ENCODE measurements around the gene ABLIM1.

ABLIM1 gene

DNA sequence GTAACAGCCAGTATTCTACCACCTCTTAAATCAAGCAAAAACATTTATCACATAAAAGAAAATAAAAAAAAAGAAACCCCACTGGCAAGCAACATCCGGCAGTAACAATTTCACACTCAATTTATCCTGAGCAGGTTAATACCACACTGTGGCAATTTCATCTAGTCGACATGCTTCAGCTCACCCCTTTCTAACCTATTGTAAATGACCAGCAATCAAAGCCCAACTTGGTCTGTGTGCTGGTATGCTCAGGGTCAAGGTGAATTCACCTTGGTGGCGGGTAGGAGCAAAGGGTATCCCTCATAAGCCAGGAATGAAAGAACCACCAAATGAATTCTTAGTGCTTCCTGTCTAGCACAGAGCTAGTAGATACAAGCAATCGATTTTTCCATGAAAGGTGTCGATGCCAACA is 144.7 kb downstream of the ABLIM1 start:
- DNase-seq = no peak

DNA sequence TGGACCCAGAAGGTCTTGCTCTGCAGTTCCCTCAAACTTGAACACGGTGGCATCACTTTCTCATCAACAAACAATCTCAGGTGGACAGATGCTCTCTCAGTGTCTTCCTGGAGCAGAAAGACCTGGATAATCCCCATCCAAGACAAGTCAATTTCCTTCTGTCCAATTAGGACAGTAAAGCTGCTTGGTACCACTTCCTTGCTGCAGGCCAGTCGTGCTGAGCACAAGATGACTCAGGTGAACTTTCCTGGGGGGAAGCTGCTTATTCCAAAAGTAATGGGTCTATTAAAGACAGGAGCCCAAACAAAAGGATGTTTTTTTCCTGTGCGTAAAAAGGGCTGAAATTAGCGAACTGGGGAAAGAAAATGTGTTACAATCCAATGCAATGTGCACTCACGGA is 146.2 kb downstream of the ABLIM1 start:
- no peak for DNase-seq

DNA sequence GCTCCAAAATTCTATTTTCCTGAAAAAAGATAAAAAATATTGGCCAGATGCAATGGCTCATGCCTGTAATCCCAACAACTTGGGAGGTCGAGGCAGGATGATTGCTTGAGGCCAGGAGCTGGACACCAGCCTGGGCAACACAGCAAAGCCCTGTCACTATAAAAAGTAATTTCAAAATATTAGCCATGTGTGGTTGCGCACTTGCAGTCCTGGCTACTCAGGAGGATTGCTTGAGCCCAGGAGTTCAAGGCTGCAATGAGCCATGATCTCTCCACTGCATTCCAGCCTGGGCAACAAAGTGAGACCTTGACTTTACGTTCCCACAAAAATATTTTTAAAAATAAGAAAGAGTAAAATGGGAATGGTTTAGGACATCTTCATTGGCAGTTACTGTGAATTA is 149.7 kb downstream of the ABLIM1 start:
- DNase-seq = no peak

DNA sequence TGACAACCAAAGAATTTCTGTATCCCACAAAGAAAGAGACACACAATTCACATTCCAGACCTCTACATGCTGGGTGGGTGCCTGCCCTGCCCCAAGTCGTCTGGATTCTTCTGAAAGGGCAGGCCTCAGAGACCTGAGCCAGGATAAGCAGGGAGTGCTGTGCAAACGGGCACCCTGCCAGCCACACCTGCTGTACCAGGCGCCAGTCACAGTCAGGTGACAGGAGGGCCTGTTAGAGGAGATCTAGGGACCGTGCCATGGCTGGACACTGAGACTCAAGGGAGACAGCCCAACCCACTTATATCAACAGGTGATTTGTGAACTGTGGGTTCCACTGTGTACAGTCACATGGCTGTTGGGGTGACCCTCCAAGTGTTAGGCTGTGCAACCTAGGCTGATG is 150.6 kb downstream of the ABLIM1 start:
- DNase-seq = peak; percentile 66

DNA sequence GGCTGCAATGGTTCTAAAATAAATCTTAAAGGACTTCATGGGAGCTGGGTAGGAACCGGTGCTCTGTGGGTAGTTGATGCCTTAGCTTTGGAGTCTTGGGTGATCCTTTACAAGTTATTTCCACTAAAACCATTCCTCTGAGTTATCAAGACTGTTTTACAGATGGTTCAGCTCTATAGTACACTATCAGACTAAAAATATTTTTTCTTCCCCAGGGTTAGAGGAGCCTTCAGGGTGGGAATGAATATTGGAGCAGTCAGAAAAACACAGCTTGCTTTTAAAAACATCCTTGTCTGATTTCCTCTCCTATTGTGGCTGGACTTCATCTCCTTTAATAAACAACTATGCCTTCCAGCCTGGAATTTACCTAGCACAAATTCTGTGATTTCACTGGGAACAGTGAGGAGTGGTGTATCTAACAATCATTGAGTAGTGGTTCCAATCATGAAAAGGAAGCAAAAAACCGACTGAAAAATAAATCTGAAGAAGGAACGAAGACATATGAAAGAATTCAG is 151.1 kb downstream of the ABLIM1 start:
- no peak for DNase-seq

DNA sequence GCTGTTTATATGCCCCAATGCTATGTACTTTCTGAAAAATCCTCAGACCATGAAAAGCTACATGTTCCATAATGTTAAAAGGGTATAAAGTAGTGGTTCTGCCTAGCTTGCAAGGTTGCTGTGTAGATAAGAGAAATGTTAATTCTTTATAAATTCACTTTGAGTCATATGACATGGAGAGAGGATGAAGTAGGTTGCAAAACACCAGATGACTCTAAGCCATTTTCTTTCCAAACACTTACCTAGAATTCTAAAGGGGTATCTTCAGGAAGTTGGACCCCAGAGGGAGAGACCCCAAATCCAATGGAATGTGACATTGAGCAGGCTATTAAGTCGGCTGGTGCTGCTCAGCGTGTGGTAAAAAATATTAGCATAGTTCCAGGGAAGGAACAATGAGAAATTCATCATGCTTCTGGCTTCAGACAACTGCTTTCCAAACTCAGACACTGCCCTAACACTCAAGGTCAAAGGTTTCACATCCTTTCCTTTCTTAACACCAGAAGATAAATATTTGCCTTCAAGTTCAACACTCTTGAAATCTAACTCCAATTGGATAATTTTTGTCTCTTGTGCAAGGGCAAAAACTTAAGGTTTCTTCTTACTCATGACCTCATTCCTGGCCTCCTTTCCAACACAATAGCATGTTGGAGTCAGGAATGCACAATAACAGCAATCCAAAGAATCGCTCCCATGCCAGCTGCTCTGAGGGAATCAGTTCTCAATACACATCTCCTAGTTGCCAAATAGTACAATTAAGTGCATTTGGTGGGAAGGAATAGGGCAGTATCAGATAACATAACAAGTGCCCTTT is 153.1 kb downstream of the ABLIM1 start:
- DNase-seq = no peak

DNA sequence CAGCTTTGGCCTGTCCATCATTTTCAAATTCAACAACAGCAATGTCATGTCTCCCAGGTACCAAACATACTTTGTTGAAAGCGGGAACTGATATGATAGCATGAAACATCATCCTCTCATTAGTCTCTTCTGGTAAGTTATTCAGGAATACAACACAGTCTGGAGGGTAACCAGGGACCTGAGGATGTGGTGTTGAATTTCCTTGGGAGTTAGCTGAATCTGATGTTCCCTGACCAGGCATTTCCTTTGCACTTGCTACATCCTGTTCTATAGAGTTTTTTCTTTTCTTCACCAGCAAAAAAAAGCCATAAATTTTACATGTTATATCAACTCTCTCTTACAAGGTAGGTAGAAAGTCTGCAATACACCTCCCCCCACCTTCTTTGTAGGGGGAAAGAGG is 156.0 kb downstream of the ABLIM1 start:
- no peak for DNase-seq

DNA sequence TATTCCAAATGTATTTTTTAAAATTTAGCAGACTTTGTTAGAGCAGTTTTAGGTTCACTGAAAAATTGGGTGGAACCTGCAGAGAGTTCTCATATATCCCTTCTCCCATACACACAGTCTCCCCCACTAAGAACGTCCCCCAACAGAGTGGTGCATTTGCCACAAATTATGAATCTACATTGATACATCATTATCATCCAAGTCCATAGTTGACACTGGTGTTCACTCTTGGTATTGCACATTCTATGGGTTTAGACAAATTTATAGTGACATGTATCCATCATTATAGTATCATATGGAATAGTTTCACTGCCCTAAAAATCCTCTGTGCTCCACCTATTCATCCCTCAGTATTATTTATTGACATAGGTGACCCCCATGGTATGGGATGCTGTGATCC is 156.4 kb downstream of the ABLIM1 start:
- DNase-seq = no peak

DNA sequence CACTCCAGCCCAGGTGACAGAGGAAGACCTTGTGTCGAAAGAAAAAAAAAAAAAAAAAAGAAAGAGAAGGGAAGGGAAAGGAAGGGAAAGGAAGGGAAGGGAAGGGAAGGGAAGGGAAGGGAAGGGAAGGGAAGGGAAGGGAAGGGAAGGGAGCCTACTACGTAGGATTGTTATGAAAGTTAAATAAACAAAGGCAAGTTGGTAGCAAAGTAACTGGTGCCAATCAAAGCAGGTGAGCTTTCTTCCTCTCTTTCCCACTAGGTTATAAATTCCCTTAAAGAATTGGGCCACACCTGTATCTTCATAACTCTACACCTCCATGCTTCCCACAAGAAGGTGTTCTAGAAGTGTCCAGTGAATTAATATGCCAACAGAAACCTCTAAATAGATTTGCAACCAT is 157.4 kb downstream of the ABLIM1 start:
- no peak for DNase-seq

DNA sequence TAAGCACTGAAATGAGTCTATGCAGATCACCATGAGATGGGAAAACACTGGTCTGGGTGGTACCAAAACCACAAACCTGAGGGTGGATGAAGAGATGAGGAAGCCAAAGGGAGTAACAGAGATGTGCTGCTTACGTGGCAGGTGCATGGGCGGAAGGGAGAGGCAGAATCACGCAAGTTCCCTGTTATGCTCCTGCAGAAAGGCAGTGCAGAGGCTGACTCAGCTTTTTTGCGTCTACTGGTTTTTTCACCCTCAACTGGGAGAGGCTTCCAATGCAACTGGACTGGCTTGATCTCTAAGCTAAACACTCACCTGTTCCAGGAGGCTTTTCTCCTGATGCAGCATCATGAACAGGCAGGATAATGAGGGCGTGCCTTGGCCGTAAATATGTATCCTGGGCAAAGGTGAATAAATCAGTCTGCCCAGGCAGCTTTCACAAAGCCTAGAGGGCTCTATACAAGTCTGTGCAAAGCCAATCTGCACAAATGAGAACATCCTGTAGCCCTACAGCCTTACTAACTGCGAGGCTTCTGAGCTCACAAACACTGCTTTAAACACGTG is 158.4 kb downstream of the ABLIM1 start:
- peak; percentile 51 for DNase-seq

DNA sequence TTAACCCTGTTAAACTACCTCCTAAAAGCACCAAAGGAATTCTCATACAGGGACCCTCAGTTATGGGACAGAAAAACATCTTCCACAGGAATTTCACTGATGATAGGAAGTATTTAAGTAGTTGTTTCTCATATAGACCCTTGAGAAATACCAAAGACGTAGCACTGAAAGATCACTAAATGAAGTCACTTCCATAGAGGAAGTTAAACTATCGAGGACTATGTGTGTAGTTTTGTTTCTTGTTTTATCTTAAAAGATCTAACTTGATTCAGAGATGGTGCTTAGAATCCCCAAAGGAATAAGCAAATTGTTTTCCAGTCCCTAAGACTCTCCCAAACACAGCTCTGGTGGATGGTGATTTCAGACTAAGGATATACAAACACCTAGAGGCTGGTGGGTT is 159.0 kb downstream of the ABLIM1 start:
- no peak for DNase-seq

DNA sequence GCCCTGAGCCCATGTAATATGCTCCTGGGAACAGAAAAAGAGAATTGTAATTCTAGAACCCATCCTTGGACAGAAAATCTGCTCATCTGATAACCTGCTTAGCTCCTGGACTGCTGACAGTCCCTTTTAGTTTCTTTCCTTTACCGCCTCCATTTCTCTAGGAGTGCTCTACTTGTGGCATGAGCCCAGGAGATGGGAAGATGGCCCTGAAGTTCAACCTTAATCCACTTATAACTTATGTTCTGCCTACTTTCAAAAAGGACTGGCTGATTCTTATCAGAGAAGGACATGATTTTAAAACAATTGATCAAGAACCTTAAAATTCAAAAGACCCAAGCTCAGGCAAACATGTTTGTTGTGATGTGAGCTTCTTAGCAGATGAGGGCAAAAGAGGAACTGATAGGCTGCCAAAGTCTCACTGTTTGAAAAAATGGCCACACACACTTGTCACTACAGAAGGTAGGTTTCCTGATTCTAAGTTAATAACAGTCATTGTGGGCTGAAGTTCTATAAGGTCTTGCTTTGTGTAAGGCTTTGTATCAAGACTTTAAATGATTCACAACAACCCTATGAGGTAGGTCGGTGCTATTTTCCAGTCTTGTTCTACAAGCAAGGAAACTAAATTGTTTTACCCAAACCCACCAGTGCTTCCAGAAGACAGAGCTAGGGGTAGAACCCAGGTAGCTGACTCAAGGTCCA is 159.5 kb downstream of the ABLIM1 start:
- DNase-seq = no peak

DNA sequence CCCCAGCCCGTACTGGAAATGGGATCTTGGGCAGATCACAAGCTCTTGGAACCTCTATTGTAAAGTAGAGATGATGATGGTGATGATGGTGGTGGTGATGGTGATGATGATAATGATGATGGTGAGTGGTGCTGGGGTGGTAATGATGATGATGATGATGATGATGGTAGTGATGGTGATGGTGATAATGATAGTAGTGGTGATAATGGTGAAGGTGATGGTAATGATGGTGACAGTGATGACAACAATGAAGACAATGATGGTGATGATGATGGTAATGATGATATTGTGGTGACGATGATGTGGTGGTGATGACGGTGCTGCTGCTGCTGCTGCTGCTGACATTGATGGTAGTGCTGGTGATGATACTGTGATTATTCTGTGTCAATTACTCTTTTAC is 162.8 kb downstream of the ABLIM1 start:
- no peak for DNase-seq

DNA sequence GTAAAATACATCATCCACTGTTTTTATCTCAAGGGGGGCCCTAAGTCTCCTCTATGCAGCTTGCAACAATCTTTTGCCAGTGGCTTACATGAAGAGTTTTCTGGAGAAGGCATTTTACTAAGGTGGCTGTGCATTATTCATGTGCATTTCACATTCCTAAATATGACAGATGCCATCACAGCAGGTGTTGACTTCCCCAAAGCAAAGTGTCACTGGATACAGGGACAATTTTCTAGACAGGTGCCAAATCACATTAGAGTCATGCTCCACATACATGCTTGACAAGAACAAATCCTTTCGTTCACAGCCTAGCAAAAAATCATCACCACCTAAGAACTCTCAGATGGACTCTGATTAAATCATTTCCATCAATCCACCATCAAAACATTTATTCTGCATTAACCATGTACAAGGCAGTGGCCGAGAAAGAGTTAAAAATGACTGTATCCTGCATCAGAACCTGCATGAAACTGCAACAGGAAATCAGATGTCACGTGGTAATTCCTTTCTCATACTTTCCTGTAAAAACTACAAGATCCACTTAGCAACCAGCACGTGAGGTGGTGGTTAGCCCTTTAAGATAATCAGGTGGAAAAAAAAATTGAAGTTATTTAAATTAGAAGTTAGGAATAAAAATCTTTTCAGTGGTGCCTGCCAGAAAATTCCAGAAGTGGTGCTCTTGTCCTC is 165.6 kb downstream of the ABLIM1 start:
- no peak for DNase-seq

DNA sequence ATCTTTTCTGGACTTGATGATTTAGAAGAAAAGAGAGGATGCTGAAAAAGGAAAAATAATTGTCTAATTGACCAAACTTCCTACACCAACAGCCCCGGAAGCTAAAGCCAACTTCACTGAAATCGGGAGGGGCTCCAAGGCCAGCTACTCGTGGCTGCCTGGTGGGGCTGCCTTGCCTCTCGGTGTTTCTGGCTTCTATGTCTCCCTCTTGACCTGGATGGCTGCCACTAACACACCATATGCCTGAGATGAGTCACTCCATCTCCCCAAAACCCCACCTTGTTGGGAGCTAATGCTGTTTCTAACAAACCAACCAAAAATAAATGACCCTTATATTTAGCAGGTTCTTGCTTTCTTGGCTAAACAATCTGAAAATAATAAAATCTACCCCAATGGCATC is 166.1 kb downstream of the ABLIM1 start:
- no peak for DNase-seq

DNA sequence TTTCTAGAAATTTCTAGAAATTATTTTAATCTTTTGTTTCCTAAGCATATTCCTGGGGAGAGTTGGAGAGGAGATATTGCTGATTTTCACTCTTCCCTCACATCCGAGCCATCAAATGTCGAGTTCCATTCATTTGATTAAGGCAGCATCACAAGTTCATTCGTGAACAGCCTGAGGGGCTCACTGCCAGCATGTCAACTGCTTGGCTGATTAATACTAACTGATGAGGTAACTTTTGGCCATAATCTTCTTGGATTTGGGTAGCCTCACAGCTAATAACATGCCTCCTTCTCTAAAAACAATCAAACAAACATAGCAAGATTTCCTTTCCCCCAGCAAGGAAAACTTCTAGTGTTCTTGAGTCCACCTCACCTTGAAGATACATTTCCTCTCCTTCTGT is 166.7 kb downstream of the ABLIM1 start:
- DNase-seq = no peak

DNA sequence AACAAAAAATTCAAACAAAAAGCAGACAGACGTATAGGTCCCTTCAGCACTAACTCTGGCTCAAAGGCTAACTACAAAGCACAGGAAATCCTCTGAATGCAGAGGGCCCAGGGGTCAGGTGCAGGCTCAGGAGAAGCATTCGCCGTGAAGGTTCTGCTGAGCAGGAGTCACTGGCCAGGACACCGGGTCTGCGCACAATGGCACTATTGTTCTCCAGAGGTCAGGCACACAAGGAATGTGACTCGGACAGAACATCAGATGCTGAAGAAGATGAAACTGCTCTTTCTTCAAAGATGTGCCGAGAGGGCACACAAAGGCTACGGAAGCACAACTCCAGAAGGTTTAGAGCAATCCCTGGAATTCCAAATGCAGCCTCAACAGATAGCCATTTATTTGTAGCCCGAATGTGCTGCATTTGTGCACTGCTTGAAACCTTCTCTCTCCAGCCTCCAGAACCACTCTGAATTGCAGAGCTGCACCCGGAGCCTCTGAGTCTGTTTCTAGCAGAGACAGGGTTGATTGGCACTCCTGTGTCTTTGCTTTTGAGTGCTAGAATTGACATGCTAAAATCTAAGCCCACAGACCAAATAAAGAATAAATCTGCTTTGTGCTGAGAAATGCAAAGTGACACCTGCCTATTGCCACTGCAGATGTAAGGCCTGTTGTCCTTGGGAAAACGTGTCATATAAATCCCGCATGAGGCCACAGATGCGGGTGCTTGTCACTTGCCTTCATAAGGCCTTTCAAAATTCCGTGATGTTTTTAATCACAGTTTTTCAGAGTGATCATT is 168.4 kb downstream of the ABLIM1 start:
- DNase-seq = no peak

DNA sequence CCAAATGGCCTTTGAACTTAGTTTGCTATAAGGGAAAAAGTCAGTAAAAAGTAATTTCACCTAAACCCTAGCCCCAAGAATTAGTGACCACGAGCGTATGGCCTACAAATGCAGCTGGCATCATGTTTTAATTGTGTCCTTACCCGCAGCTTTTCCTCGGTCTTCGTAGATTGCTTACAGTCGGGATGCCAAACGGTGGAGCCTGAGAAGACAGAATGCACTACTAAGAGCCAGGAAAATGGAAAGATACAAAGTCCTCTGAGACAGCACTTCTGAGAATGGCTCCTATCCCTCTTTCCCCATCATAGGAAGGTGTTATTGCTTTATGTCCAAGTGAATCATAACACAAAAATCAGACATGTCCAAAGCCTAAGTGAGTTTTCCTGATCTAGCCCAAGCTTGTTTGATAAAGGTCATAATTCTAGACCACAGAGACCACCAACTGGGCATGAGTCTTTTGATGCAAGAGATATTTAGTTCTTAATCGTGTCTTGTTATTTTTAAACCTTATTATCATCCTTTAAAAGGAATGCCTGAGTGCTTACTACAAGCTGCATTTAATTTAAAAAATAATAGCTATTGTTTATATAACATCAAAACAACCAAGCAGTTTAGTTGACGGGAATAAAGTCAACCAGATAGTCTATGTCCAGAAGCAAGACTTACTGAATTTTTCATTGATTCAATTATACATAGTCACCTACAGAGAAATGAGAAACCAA is 170.1 kb downstream of the ABLIM1 start:
- no peak for DNase-seq

DNA sequence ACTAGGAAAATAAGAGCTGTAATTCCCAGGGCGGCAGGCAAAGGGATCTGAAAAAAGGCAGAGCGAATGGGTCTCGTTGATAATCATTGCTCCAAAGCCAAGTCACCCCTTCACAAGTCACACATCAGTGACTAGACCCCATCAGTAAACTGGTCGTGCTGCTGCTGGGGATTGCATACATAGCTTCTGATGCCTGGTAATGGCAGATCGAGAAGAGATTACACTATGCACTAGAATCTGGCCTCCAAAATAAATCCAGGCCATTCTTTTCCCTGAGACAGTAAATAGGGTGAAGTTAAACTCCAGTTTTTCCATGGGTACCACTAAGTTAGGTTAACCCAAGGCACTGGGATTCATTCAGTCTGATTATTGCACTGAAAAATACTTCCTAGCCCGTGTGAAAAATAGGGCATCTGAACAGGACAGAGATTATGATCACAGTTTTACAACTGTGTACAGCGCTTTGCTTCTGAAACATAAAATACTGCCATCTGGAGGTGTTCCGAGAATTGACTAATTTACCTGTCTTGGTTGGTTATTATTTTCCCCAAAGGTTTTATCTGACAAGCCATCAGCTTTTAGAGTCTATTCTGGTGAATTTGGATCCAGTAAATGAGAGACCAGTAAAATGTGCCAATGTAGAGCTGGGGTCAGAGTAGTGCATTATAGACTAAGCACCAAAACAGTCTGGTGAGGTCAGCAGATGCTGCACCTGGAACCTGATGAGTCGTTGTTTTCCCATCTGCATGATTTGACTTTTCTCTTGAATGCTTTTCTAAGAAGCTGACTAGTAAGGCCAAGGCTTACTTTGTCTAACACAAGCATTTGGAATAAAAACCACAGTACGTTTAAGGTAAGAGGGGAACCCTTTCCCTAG is 170.9 kb downstream of the ABLIM1 start:
- no peak for DNase-seq

DNA sequence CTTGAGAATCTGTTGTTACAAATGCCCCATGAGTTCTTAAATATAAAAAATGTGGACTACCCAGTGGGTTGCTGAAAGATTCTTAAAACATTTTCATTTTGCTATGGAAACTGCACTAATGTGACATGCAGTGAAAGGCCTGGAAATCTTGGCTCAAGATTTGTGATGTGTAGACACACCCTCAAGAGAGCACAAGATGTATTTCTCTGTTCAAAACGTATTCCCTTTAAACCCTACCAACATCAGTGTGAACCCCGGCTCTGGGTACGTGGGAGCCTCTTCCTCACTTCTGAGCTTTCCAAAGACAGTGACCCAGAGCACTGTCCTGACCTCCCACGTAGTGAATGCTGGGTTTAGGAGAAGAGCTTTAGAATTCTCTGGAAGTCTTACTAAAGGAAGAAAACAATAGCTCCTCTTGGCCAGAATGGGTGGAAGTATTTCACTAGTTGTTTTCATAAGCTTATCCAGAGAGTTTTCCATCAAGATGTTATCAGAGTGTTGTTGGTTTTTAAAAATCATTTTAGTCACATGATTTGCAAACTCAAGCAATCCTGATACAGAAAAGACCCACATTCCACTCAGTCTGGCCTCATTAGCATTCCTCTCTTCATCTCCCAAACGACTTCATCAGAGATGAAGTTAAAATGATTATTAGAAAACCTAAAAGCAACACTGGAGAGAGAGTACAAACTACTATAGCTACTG is 172.2 kb downstream of the ABLIM1 start:
- DNase-seq = no peak
